SJCRH30 (cell line): ENCODE results near the gene ISLR2. TPM values are rescaled to one million over a fixed set of nuclear protein-coding genes. Genes with fewer than 3 reads are reported as not detected.
"Not testable (repeated sequence)": the region's sequence is repeated elsewhere in the genome, so short reads cannot be mapped to it uniquely, and the experiment has no call there.

ENCODE experiments used
- DNase-seq, 2 experiments: peaks; one replicate each; pipeline ENCODE4 v3.0.0-alpha.2; 2015 to 2020
- H3K27ac ChIP-seq: fragments of 250-450 bp; sonication (Bioruptor Pico); 2 replicates; pipeline ENCODE4 v1.5.1; 2020; ENCODE audit warnings: mild to moderate bottlenecking, moderate library complexity
- H3K27me3 ChIP-seq: fragments of 250-450 bp; sonication (Bioruptor Pico); 2 replicates; pipeline ENCODE4 v1.5.1; 2020; ENCODE audit warnings: mild to moderate bottlenecking, moderate library complexity
- H3K36me3 ChIP-seq: fragments of 250-450 bp; sonication (Bioruptor Pico); 2 replicates; pipeline ENCODE4 v1.5.1; 2020; ENCODE audit warnings: mild to moderate bottlenecking, moderate library complexity
- H3K4me1 ChIP-seq: fragments of 250-450 bp; sonication (Bioruptor Pico); 2 replicates; pipeline ENCODE4 v1.5.1; 2020; ENCODE audit warnings: mild to moderate bottlenecking, moderate library complexity
- H3K4me3 ChIP-seq: fragments of 250-450 bp; sonication (Bioruptor Pico); 2 replicates; pipeline ENCODE4 v1.5.1; 2020; ENCODE audit warnings: mild to moderate bottlenecking, moderate library complexity
- H3K9me3 ChIP-seq: fragments of 250-450 bp; sonication (Bioruptor Pico); replicated peaks from 2 replicates; pipeline ENCODE4 v1.5.1; 2020; ENCODE audit warnings: mild to moderate bottlenecking, moderate library complexity
- total RNA-seq: library from RNA; depleted of rRNA; stranded (reverse); fragments of >200 nt; shearing (Covaris generic); gene quantifications from 2 replicates; pipeline ENCODE4 v1.2.3, GENCODE V29; 2014

The ISLR2 gene
- total RNA-seq, 1 experiment from 2014 or later = not detected

GRCh38 chr15:74159773-74160172 lies 29.4 kb downstream of the ISLR2 start:
- peaks cover 30% of the 10 kb centered on the region for H3K4me1 ChIP-seq
- no peaks in the 10 kb centered on the region for H3K27me3 ChIP-seq
- H3K4me3 ChIP-seq = no peak overlapping the region
- H3K36me3 ChIP-seq = no peaks in the 10 kb centered on the region
- DNase-seq = no peak
- H3K27ac ChIP-seq = no peak overlapping the region
- H3K9me3 ChIP-seq = no peaks in the 10 kb centered on the region

GRCh38 chr15:74160390-74160789 lies 30.0 kb downstream of the ISLR2 start:
- H3K9me3 ChIP-seq, H3K4me3 ChIP-seq, H3K27ac ChIP-seq, H3K36me3 ChIP-seq, H3K27me3 ChIP-seq: not testable (repeated sequence)
- DNase-seq = peak in 1 of 2 experiments; percentile 38
- peaks cover 30% of the 10 kb centered on the region for H3K4me1 ChIP-seq

- not testable (repeated sequence) for H3K27ac ChIP-seq, H3K36me3 ChIP-seq, DNase-seq, H3K9me3 ChIP-seq, H3K27me3 ChIP-seq, H3K4me3 ChIP-seq
- H3K4me1 ChIP-seq = peaks cover 23% of the 10 kb centered on the region
These were observed 31.8 kb downstream of the ISLR2 start for GRCh38 chr15:74162195-74162536.

DNA sequence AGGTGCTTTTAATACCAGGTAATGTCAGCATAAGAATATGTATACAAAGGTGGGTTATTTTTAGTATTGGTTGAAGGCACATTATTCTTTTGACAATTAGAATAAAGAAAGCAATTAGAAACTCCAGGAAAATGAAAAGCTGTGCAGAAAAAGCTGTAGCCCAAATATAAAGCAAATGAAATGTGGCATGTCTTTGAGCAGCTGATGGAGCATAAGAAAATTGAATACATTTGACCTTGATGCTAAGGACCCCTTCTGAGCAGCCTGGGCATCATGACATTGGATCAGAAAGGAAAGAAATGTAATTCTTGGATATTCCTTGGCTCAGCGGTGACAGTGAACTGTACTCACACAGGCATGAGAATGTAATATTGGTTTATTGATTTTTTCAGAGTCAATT lies 35.1 kb downstream of the ISLR2 start:
- H3K4me3 ChIP-seq = no peak overlapping the region
- no peaks in the 10 kb centered on the region for H3K36me3 ChIP-seq
- no peaks in the 10 kb centered on the region for H3K27me3 ChIP-seq
- no peaks in the 10 kb centered on the region for H3K9me3 ChIP-seq
- peaks cover 33% of the 10 kb centered on the region for H3K4me1 ChIP-seq
- no peak overlapping the region for H3K27ac ChIP-seq
- no peak for DNase-seq

GRCh38 chr15:74167891-74168331 lies 37.5 kb downstream of the ISLR2 start:
- peak; percentile 59 to 70 for DNase-seq
- Histone ChIP-seq H3K4me3 (no peak overlapping the region), H3K36me3 (no peaks in the 10 kb centered on the region)

DNA sequence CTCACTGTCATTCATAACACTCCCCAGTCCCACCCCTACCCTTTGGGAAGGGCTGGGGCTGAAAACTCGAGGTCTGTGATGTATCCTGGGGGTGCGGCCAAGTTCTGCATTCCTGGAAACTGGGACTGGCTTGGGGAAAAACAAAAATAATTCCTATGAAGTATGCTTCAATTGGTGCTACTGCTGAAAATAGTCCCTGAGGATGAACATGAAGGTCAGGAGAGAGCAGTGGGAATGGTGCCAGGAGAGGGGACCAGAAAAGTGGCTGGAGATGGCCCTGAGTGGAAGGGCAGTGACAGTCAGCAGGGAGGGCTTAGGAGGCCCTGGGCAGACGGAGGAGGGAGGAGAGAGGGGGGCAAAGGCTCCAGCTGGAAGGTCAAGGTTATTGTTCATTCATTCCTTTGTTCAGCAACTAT lies 38.3 kb downstream of the ISLR2 start:
- peaks cover 32% of the 10 kb centered on the region for H3K4me1 ChIP-seq
- no peaks in the 10 kb centered on the region for H3K9me3 ChIP-seq
- peak in 1 of 2 experiments; percentile 6 for DNase-seq
- H3K4me3 ChIP-seq = no peak overlapping the region
- no peaks in the 10 kb centered on the region for H3K27me3 ChIP-seq
- no peak overlapping the region for H3K27ac ChIP-seq
- H3K36me3 ChIP-seq = no peaks in the 10 kb centered on the region

More at GRCh38 chr15:74167891-74168331, 37.5 kb downstream of the ISLR2 start:
- no peaks in the 10 kb centered on the region for H3K27me3 ChIP-seq
- H3K27ac ChIP-seq = no peak overlapping the region
- peaks cover 26% of the 10 kb centered on the region for H3K4me1 ChIP-seq
- no peaks in the 10 kb centered on the region for H3K9me3 ChIP-seq

DNA sequence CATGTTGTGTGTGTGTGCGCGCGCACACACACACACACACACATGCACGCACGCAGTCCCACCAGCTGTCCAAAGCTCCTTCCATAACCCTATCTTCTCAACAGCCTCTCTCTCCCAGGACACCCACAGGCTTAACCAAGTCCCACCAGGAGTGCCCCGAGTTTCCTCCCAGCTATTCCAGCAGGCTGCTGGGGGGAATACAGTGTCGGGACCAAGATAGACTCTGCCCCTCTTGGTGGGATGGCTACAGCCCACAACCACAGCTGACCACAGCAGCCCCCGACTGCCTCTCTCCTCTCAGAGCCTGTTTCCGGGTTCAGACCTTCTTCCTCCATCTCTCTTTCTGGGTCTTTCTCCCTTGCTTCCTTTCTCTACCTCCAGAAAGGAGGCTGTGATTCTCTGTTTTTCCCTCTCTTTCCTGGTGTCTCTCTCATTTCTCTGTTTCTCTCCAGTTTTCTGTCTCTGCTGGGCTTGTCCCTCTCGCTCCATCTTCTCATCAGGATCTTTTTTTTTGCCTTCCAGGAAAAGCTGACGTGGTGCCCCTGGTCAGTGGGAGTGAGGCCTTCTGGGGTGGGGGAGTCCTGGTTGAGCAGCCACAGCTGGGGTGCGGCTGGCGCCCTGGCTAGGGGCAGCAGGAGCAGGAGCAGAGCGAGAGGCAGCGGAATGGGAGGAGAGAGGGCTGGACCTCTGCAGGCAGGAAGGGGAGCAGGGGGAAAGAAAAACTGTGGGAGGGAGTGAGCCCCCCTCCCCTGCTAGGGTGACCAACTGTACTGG lies 39.9 kb downstream of the ISLR2 start:
- Histone ChIP-seq H3K27ac (no peak overlapping the region), H3K4me1 (peaks cover 42% of the 10 kb centered on the region), H3K4me3 (no peak overlapping the region)

DNA sequence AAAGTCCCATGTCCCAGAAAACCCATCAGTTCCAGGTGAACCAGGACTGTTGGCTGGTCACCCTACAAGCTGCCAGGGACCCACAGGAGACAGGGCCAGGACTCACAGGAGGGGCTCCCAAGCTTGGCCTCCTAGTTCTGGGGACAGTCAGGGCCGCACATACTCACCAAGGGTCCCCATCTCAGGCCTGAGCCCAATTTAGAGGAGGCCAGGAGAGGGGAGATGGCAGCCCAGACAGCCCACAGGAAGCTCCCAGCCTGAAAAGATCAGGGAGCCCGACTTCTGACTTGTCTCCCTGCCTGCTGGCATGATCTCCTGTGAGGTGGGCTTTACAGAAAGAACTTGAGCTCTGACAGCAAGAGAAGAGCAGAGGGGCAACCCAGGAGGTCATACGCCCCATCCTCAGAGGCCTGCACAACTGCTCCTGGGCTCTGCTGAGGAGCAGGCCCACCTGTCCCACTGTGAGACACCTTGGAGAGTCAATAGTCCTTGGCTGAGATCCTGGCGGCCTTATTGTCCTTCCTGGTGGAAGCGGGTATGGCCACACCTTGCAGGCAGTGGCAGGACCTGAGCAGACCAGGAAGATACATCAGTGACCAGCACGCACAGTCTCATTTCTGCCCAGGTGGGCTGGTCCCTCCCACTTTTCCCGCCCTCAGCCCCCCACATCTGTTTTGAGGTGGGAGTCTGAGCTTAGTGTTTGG lies 40.6 kb downstream of the ISLR2 start:
- peak in 1 of 2 experiments; percentile 6 for DNase-seq
- Histone ChIP-seq H3K27ac (no peak overlapping the region), H3K9me3 (no peaks in the 10 kb centered on the region), H3K27me3 (no peaks in the 10 kb centered on the region), H3K4me3 (no peak overlapping the region), H3K36me3 (no peaks in the 10 kb centered on the region), H3K4me1 (peaks cover 43% of the 10 kb centered on the region)

More for the DNA sequence above, 39.9 kb downstream of the ISLR2 start:
- DNase-seq = peak in 1 of 2 experiments; percentile 21
- H3K27me3 ChIP-seq = no peaks in the 10 kb centered on the region
- no peaks in the 10 kb centered on the region for H3K36me3 ChIP-seq
- no peaks in the 10 kb centered on the region for H3K9me3 ChIP-seq

DNA sequence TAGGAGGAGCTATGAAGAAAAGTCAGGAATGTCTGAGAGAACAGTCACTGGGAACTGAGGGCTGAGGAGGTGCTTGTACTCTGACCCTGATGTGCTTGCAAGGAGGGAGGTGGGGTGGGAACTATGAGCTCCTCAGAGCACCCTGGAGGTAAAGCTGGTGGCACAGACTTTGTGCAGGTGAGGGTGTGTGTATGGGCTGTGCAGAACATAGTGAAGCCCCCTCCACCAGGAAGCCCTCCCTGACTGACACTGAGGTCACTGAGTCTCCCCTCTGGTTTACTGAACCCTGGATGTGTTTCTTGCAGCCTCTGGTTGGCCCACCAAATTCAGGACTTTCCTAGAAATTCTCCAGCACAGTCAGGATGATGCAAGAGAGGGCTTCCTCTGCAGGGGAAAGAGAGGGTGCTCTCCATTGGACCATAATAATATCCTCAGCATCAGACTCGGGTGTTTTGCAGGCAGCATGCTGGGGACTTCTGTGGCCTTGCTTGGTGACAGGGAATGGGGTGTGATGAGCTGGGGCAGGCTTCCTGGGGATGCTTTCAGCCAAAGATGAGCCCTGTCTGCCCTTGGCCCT lies 41.7 kb downstream of the ISLR2 start:
- Histone ChIP-seq H3K4me1 (peaks cover 53% of the 10 kb centered on the region), H3K27me3 (no peaks in the 10 kb centered on the region), H3K36me3 (no peaks in the 10 kb centered on the region), H3K27ac (no peak overlapping the region), H3K9me3 (no peaks in the 10 kb centered on the region), H3K4me3 (no peak overlapping the region)
- DNase-seq = peak in 1 of 2 experiments; percentile 6

DNA sequence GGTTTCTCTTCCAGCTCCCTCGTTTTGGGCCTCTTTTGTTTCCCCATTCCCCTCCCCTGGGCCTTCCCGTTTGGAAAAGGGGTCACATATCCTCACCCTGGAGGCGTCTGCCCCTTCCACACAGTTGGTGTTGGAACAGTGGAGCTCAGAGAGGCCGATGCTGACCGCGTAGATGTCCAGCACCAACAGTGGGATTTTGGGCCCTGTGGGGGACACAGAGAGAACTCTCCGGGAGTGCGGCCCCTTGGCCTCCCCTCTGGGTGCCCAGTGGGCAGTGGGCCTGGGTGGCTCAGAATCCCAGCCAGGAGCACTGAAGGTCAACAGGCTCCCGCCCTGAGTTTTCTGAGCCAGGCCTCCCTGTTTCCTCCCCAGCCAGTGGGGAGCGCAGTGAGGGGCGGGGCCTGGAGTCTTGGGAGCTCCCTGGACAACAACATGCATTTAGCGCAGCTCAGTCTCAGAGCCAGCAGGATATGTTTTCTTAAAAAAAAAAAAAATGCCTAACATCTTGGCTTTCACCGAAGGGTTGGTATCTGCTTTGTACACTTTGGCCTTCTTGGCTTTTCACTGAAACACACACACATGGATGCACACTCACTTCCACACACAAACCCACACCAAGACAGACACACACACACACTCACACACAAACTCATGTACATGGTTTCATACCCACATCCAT lies 42.5 kb downstream of the ISLR2 start:
- DNase-seq = peak; percentile 71 to 78
- Histone ChIP-seq H3K27ac (peak overlapping the region; percentile 73), H3K4me3 (peak overlapping the region; percentile 49)

DNA sequence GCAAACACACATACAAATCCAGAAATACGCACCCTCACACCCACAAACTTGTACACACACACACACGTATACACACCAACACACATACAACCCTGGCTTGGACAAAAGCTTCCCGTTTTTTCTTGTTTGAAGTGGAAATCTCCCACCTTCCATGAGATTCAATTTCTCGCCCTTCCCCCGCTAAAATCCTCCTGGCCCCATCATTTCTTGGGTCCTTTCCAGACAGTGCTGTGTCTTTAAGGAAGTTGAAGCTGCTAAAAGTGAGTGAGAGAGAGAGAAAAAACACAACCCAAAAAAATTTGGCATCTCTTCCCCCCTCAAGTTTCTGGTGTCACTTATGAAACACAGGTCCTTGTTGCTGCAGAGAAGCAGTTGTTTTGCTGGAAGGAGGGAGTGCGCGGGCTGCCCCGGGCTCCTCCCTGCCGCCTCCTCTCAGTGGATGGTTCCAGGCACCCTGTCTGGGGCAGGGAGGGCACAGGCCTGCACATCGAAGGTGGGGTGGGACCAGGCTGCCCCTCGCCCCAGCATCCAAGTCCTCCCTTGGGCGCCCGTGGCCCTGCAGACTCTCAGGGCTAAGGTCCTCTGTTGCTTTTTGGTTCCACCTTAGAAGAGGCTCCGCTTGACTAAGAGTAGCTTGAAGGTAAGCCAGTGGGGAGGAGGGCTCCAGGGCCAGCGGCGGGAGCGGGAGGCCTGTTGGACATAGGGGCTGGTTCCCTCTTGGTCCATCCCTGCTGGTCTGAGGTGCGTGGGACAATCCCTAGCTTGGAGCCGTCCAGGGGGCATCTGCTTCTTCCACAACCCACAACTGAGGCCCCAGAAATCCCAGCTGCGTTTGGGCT lies 43.2 kb downstream of the ISLR2 start, which contains the start of gene ISLR:
Gene ISLR, plus strand, starts transcription at position 331 of the 839 bp plus-strand sequence. CDS start 1,149 bp downstream, outside the sequence.
- DNase-seq = peak; percentile 54 to 67
- no peaks in the 10 kb centered on the region for H3K27me3 ChIP-seq
- H3K27ac ChIP-seq = peak within 1 kb of the TSS; percentile 73
- H3K4me1 ChIP-seq = peaks cover 54% of the 10 kb centered on the region
- H3K4me3 ChIP-seq = peak within 1 kb of the TSS; percentile 49
- no peaks in the 10 kb centered on the region for H3K9me3 ChIP-seq
- H3K36me3 ChIP-seq = no peaks in the 10 kb centered on the region

More for the DNA sequence above, 42.5 kb downstream of the ISLR2 start:
- H3K27me3 ChIP-seq = no peaks in the 10 kb centered on the region
- H3K4me1 ChIP-seq = peaks cover 54% of the 10 kb centered on the region
- no peaks in the 10 kb centered on the region for H3K36me3 ChIP-seq
- no peaks in the 10 kb centered on the region for H3K9me3 ChIP-seq

GRCh38 chr15:74174219-74174957 lies 44.0 kb downstream of the ISLR2 start:
- H3K27ac ChIP-seq = peak overlapping the region; percentile 73
- peak; percentile 90 to 91 for DNase-seq
- no peaks in the 10 kb centered on the region for H3K36me3 ChIP-seq
- H3K9me3 ChIP-seq = no peaks in the 10 kb centered on the region
- peaks cover 57% of the 10 kb centered on the region for H3K4me1 ChIP-seq
- H3K27me3 ChIP-seq = no peaks in the 10 kb centered on the region
- H3K4me3 ChIP-seq = peak overlapping the region; percentile 49

DNA sequence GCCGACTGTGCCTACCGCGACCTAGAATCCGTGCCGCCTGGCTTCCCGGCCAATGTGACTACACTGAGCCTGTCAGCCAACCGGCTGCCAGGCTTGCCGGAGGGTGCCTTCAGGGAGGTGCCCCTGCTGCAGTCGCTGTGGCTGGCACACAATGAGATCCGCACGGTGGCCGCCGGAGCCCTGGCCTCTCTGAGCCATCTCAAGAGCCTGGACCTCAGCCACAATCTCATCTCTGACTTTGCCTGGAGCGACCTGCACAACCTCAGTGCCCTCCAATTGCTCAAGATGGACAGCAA lies 44.5 kb downstream of the ISLR2 start:
- Histone ChIP-seq H3K4me1 (peaks cover 62% of the 10 kb centered on the region), H3K27ac (no peak overlapping the region), H3K9me3 (no peaks in the 10 kb centered on the region), H3K36me3 (no peaks in the 10 kb centered on the region), H3K4me3 (no peak overlapping the region), H3K27me3 (no peaks in the 10 kb centered on the region)
- DNase-seq = no peak
